GM18511 (cell line): ENCODE data around the gene ZNF407.
"Not testable (repeated sequence)": the region's sequence is repeated elsewhere in the genome, so short reads cannot be mapped to it uniquely, and the experiment has no call there.

Experiments used
- ATAC-seq: cut with Tn5 transposase; IDR thresholded peaks from one replicate; pipeline ENCODE4 v1.9.1; 2021; ENCODE audit warnings: mild to moderate bottlenecking, moderate library complexity; ENCODE audit not compliant: unreplicated experiment

Gene ZNF407

DNA sequence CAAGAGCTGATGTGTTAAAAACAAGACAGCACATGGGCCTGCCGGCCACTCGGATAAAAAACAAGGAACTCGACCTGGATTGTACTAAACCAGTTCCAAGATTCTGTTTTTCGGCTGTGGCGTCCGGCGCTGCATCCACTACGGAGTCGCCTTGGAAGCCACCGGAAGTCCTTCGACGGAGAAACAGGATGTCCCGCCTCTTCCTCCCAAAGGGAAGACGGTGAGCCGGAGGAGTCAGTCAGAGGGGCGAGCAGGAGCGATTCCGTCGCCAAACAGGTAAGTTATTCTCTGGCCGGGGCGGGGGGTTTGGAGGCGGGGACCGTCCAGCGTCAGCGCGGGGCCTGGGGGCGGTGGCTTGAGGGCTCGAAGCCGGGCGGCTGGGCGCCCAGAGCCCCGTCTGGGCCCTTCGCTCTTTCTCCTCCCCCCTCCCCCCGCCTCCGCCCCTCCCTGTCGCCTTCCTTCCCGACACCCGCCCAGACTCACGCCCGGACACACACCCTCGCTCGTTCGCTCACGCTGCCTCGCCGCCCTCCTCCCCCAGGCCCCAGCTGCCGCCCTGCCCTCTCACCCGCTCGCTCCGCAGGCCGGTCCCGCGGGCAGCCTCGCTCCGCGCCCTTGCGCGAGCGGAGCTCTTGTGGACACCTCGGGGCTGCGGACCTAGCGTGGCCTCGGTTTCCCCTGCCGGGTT is at the start of gene ZNF407:
Gene ZNF407, plus strand, starts transcription at position 209 of the 688 bp plus-strand sequence. CDS start 33,150 bp downstream, outside the sequence.
- ATAC-seq = peak; percentile 79

DNA sequence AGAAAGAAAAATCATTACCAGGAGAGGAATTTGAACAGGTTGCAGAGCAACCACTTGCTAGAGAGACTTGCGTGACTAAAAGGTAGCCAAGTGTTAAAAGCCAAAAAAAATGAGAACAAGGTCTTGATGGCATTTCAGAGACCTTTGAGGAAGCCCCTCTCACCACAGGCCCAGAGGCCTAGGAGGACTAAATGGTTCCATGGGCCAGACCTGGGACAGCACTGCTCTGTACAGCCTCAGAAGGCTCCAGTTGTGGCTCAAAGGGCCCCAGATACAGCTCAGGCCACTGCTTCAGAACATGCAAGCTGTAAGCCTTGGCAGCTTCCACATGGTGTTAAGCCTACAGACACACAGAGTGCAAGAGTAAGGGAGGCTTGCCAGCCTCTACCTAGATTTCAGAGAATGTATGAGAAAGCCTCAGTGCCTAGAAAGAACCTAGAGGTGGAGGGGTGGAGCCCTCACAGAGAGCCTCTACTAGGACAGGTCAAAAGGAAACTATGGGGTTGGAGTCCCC is 48.0 kb upstream of the ZNF407 start:
- no peak for ATAC-seq

DNA sequence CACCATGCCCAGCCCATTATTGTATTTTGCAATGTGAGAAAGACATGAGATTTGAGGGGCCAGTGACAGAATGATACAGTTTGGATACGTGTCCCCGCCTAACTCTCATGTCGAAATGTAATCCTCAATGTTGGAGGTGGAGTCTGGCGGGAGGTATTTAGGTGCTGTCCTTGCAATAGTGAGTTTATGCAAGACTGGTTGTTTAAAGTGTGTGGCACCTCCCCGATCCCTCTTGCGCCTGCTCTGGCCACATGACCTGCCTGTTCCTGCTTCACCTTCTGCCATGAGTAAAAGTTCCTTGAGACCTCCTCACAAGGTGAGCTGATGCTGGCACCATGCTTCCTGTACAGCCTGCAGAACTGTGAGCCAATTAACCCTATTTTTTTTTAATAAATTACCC is 46.8 kb upstream of the ZNF407 start:
- no peak for ATAC-seq

DNA sequence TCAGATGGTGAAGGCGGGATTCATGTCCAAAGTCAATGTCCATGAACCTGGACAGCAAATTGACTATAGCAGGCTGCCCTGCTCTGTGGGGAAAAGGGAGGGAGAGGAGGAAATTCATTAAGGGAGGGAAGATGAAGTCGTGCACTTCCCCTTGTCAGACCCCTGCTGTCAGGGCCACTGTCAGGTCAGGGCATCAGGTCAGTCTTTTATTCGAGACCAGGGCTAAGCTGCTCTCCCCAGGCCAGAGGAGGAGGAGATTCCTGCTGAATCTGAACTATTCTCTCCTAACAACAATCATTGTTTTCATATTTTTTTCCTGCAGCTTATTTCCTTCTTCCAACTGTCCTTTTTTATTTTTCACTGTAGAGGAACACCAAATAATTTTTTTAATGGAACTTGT is 46.2 kb upstream of the ZNF407 start:
- no peak for ATAC-seq

DNA sequence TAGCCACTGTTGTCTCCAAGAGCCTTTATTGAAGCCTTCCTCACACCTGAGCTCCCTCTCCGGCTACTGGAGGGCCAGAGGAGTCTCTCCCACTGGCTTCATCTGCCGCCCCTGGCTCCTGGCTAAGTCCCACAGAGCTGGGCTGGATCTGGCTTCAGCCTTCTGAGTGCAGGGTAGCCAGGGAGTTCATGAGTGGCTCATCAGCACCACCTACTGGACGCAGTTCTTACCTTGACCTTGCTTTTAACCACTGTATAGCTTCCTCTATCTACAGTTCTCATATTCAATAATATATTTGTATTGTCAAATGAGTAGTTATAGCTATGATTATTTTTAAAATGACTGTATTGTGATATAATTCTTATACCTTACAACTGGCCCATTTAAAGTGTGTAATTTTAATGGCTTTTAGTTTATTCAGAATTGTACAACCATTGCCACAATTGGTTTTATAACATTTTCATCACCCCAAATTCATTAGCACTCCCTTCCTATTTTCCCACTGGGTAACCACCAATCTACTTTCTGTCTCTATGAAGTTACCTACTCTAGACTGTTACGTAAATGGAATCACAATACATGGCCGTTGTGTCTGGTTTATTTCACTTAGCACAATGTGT is 45.6 kb upstream of the ZNF407 start:
- peak; percentile 100 for ATAC-seq

GRCh38 chr18:74556126-74556525 is 41.5 kb upstream of the ZNF407 start:
- no peak for ATAC-seq

DNA sequence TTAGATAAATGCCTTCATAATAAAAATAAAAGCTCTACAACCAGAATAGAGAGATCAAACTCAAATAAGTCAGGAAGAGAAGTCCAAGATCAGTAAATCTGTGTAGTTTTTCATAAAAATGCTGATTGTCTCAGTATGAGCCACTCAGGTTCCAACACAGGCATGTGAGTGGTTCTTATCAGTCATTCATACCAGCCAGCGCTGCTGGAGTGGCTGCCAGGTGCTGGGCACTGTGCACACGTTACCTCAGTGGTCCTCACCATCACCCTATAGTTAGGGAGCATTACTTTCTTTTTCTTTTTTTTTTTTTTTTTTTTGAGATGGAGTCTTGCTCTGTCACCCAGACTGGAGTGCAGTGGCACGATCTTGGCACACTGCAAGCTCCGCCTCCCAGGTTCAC is 39.6 kb upstream of the ZNF407 start:
- ATAC-seq = no peak

DNA sequence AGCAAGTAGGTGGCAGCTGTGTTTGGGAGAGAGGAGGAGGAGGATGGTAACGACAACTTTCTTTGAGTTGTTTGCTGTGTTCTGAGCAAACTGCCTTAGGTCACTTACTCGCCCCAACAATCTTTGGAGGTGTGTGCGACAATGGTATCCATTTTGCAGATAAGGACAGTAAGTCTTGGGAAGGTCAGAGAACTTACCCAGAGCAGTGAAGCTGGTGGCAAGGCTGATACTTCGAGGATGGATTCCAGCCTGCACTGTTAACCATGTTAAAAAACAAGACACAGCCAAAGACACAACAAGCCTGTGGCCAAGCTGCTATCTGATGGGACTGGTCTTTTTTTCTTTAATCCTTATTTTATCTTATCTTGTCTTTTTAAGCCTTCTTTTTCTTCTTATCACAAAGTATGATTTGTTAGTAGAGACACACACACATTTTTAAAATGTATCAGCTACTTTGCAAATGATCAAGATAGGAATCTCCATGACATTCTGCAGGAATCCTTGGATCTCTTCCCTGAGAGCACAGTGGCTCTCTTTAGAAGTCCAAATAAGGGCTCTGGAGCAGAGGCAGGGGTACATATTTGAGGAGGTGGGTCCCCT is 35.4 kb upstream of the ZNF407 start:
- ATAC-seq = no peak

DNA sequence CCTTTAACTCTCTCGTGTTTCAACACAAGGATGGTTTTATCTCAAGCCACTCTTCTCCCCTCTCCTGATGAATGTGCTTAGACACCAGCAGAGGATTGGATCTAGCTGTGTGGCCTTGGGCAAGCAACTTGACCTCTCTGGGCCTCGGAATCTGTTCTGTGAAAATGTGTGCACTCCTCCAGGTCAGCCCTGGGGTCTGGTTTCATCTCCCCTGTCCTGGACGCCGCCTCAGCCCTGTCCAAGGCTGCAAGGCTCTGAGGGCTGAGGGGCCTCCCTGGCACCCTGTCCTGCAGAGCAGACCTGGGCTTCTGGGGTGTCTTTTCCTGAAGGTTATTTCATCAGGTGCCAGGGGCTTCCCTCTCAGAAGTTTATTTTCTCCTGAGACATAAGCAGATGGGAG is 34.9 kb upstream of the ZNF407 start:
- ATAC-seq = no peak

DNA sequence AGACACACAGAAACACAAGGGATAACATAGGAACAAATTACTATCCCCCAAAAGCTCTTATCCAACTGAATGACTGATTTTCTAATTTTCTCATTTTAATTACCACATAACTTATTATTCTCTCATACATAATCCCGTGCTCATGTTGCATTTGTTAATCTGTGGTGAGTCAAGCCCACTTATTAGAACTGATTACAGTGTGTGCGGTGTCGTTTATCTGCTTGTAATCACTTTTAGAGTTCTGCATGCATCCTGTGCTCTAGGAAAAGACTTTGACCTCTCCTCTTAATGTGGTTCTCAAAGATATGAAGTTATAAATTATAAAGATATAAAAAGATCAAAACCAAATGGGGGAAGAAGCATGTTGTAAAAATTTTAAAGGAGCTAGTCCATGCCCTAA is 33.7 kb upstream of the ZNF407 start:
- ATAC-seq = no peak

DNA sequence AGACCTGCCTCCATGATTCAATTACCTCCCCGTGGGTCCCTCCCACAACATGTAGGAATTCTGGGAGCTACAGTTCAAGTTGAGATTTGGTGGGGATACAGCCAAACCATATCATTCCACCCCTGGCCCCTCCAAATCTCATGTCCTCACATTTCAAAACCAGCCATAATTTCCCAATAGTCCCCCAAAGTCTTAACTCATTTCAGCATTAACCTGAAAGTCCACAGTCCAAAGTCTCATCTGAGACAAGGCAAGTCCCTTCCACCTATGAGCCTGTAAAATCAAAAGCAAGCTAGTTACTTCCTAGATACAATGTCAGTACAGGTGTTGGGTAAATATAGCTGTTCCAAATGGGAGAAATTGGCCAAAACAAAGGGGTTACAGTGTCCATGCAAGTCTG is 32.5 kb upstream of the ZNF407 start:
- ATAC-seq = not testable (repeated sequence)

GRCh38 chr18:74565993-74566392 is 31.7 kb upstream of the ZNF407 start:
- not testable (repeated sequence) for ATAC-seq

GRCh38 chr18:74567822-74568221 is 29.8 kb upstream of the ZNF407 start:
- no peak for ATAC-seq

DNA sequence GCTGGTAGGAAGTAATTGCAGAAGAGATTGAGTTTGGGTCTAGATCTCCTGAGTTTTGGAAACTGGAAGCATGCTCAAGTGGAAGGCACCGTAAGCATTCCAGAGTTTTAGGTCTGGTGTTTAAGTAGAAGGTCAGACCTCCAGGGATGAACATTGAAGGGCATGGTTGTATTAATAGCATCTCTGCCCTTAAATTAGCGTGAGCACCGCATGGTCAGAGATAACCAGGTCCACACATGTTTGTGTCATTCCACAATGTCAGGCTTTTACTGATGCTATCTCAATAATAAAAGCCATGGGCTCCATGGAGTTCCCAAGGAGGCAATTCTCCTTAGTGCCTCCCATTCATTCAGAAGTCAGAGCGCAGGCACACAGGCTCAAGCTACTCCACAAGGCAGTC is 28.3 kb upstream of the ZNF407 start:
- ATAC-seq = no peak

GRCh38 chr18:74570266-74570665 is 27.4 kb upstream of the ZNF407 start:
- ATAC-seq = no peak

GRCh38 chr18:74571895-74572680 is 25.6 kb upstream of the ZNF407 start:
- ATAC-seq = no peak

- ATAC-seq = no peak
Measured at GRCh38 chr18:74573053-74573452, 24.6 kb upstream of the ZNF407 start.

- ATAC-seq = no peak
Measured at GRCh38 chr18:74574916-74575315, 22.8 kb upstream of the ZNF407 start.

DNA sequence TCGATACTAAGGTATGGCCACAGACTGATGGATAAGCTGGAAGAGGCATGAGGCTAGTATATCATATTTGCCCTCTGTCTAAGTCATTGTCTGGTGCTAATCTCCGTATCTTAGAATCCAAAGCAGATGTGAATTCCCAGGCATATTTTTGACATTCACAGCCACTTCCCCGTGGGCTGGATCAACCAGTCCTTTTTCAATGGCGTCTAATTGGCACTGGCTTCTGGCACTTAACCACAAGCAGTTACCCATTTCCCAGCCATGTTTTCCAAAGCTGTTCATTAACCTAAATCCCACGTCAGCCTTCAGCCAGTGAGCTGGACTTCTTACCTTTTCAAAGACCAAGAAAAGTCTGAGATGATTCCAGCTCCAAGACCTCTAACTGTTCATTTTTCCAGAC is 20.7 kb upstream of the ZNF407 start:
- ATAC-seq = no peak

GRCh38 chr18:74579496-74580065 is 18.1 kb upstream of the ZNF407 start:
- no peak for ATAC-seq

DNA sequence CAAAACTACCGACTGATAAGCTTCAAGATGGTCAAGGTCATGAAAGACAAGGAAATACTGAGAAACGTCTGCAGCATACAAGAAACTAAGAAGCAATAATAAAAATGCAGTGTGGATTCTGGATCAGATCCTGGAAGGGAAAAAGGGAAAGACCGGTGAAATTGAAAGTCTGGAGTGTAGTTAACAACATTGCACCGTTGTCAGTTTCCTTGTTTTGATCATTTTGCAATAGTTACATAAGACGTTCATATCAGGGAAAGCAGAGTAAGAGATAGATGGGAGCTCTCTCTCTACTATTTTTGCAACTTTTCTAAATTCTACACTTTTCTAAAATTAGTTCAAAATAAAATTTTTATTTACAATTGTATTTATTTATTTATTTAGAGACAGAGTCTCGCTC is 15.0 kb upstream of the ZNF407 start:
- no peak for ATAC-seq
